H9 (cell line): ENCODE results near the gene SSRP1. TPM values are rescaled to one million over a fixed set of nuclear protein-coding genes. Genes with fewer than 3 reads are reported as not detected.

Experiments used
- DNase-seq: peaks from one replicate; pipeline ENCODE4 v3.0.0-alpha.2; 2017
- H2AFZ ChIP-seq: one replicate; pipeline ENCODE4 v1.6.1; 2013; ENCODE audit warnings: mild to moderate bottlenecking, low read length, control low read depth, moderate library complexity
- H2AK5ac ChIP-seq: 2 replicates; pipeline ENCODE4 v1.6.1; 2013; ENCODE audit warnings: low read length, control low read depth, mixed read lengths; ENCODE audit not compliant: insufficient read length
- H2BK120ac ChIP-seq: one replicate; pipeline ENCODE4 v1.6.1; 2013; ENCODE audit warnings: low read depth, mild to moderate bottlenecking, low read length, control low read depth, inconsistent platforms; ENCODE audit not compliant: poor library complexity, severe bottlenecking
- H2BK12ac ChIP-seq: 2 replicates; pipeline ENCODE4 v1.6.1; 2013; ENCODE audit warnings: low read length, control low read depth, mixed read lengths, low read depth; ENCODE audit not compliant: insufficient read length
- H2BK15ac ChIP-seq: 2 replicates; pipeline ENCODE4 v1.6.1; 2013; ENCODE audit warnings: low read depth, low read length, control low read depth
- H2BK20ac ChIP-seq: one replicate; pipeline ENCODE4 v1.6.1; 2013; ENCODE audit warnings: low read depth, mild to moderate bottlenecking, low read length, control low read depth, inconsistent platforms; ENCODE audit not compliant: poor library complexity, severe bottlenecking
- H2BK5ac ChIP-seq: 2 replicates; pipeline ENCODE4 v1.6.1; 2013; ENCODE audit warnings: low read length, control low read depth, mixed read lengths; ENCODE audit not compliant: insufficient read length
- H3K14ac ChIP-seq: 2 replicates; pipeline ENCODE4 v1.6.1; 2013; ENCODE audit warnings: low read length, control low read depth; ENCODE audit not compliant: insufficient read depth
- H3K18ac ChIP-seq: 2 replicates; pipeline ENCODE4 v1.6.1; 2013; ENCODE audit warnings: low read depth, mild to moderate bottlenecking, mixed read lengths, low read length, control low read depth; ENCODE audit not compliant: insufficient read length
- H3K23ac ChIP-seq: 2 replicates; pipeline ENCODE4 v1.6.1; 2013; ENCODE audit warnings: low read length, control low read depth, mixed read lengths, low read depth; ENCODE audit not compliant: insufficient read length
- H3K23me2 ChIP-seq: 2 replicates; pipeline ENCODE4 v1.6.1; 2013; ENCODE audit warnings: low read depth, mild to moderate bottlenecking, mixed read lengths, low read length, control low read depth; ENCODE audit not compliant: insufficient read length, poor library complexity, severe bottlenecking
- H3K27ac ChIP-seq: 2 replicates; pipeline ENCODE4 v1.5.1; 2013; ENCODE audit warnings: low read length, control low read depth, mixed read lengths, low read depth; ENCODE audit not compliant: insufficient read length
- H3K27me3 ChIP-seq: 2 replicates; pipeline ENCODE4 v1.6.1; 2013; ENCODE audit warnings: low read length, control low read depth, inconsistent platforms; ENCODE audit not compliant: insufficient read depth
- H3K4ac ChIP-seq: 2 replicates; pipeline ENCODE4 v1.6.1; 2013; ENCODE audit warnings: low read depth, mild to moderate bottlenecking, control low read depth, inconsistent platforms, low read length, moderate library complexity
- H3K4me1 ChIP-seq: 2 replicates; pipeline ENCODE4 v1.6.1; 2013; ENCODE audit warnings: low read length, control low read depth, inconsistent platforms; ENCODE audit not compliant: insufficient read depth
- H3K4me2 ChIP-seq: 2 replicates; pipeline ENCODE4 v1.6.1; 2013; ENCODE audit warnings: low read length, control low read depth, mixed read lengths; ENCODE audit not compliant: insufficient read length, insufficient read depth
- H3K56ac ChIP-seq: 2 replicates; pipeline ENCODE4 v1.6.1; 2013; ENCODE audit warnings: low read depth, mild to moderate bottlenecking, mixed read lengths, low read length, control low read depth; ENCODE audit not compliant: insufficient read length
- H3K79me1 ChIP-seq: 2 replicates; pipeline ENCODE4 v1.6.1; 2013; ENCODE audit warnings: low read depth, mild to moderate bottlenecking, moderate library complexity, low read length, control low read depth, inconsistent platforms; ENCODE audit not compliant: insufficient read depth, poor library complexity, severe bottlenecking
- H3K79me2 ChIP-seq: 2 replicates; pipeline ENCODE4 v1.6.1; 2013; ENCODE audit warnings: low read length, control low read depth, inconsistent platforms; ENCODE audit not compliant: insufficient read depth
- H3K9ac ChIP-seq: 2 replicates; pipeline ENCODE4 v1.6.1; 2013; ENCODE audit warnings: low read length, control low read depth, mixed read lengths; ENCODE audit not compliant: insufficient read length; ENCODE audit errors: extremely low read depth
- H3K9me3 ChIP-seq: one replicate; pipeline ENCODE4 v1.6.1; 2013; ENCODE audit warnings: low read depth, low read length, inconsistent platforms; ENCODE audit not compliant: control insufficient read depth
- H3T11ph ChIP-seq: one replicate; pipeline ENCODE4 v1.6.1; 2013; ENCODE audit warnings: mild to moderate bottlenecking, low read length, control low read depth, inconsistent platforms
- H4K20me1 ChIP-seq: one replicate; pipeline ENCODE4 v1.6.1; 2013; ENCODE audit not compliant: control insufficient read depth, insufficient read length, insufficient read depth
- H4K5ac ChIP-seq: 2 replicates; pipeline ENCODE4 v1.6.1; 2013; ENCODE audit warnings: low read depth, mild to moderate bottlenecking, mixed read lengths, low read length, control low read depth; ENCODE audit not compliant: insufficient read length
- H4K8ac ChIP-seq: replicated peaks from 2 replicates; pipeline ENCODE4 v1.6.1; 2013; ENCODE audit warnings: low read length, control low read depth, mixed read lengths, low read depth; ENCODE audit not compliant: insufficient read length
- H4K91ac ChIP-seq: 2 replicates; pipeline ENCODE4 v1.6.1; 2013; ENCODE audit warnings: low read depth, mild to moderate bottlenecking, moderate library complexity, mixed read lengths, low read length, control low read depth; ENCODE audit not compliant: insufficient read length
- H3K27ac Mint-ChIP-seq, 3 experiments: 2 replicates in 2 of 3; 3 replicates in 1 of 3; pipeline ENCODE4 v1.8.0; 2020 to 2021; ENCODE audit warnings: mixed read lengths in 3 of 3, mild to moderate bottlenecking in 1 of 3, moderate library complexity in 1 of 3
- H3K27me3 Mint-ChIP-seq: 2 replicates; pipeline ENCODE4 v1.8.0; 2021; ENCODE audit warnings: low read depth, mild to moderate bottlenecking, moderate library complexity, mixed read lengths
- H3K36me3 Mint-ChIP-seq, 3 experiments: 2 replicates in 2 of 3; 3 replicates in 1 of 3; pipeline ENCODE4 v1.8.0; 2020 to 2021; ENCODE audit warnings: low read depth in 3 of 3, mixed read lengths in 3 of 3; ENCODE audit not compliant: insufficient read depth in 1 of 3
- H3K4me1 Mint-ChIP-seq, 2 experiments: 2 replicates each; pipeline ENCODE4 v1.8.0; 2020; ENCODE audit warnings: mixed read lengths in 2 of 2
- H3K4me3 Mint-ChIP-seq, 2 experiments: 2 replicates in 1 of 2; 3 replicates in 1 of 2; pipeline ENCODE4 v1.8.0; 2020 to 2021; ENCODE audit warnings: mild to moderate bottlenecking in 2 of 2, mixed read lengths in 2 of 2, moderate library complexity in 1 of 2
- H3K9me3 Mint-ChIP-seq, 2 experiments: 2 replicates in 1 of 2; 3 replicates in 1 of 2; pipeline ENCODE4 v1.8.0; 2020; ENCODE audit warnings: mild to moderate bottlenecking in 2 of 2, mixed read lengths in 2 of 2, moderate library complexity in 1 of 2
- WGBS: extraction: QIAGEN DNeasy Blood & Tissue Kit; methylation state at CpG from one replicate; pipeline ENCODE4 v1.1.7; 2013; ENCODE audit warnings: missing lambda C conversion rate, low lambda C conversion rate, mixed read lengths; ENCODE audit not compliant: insufficient read length; ENCODE audit errors: extremely low coverage; 5-methylcytosine and 5-hydroxymethylcytosine counted together
- total RNA-seq: library from RNA; stranded (reverse); gene quantifications from 2 replicates; pipeline ENCODE4 v1.2.1, GENCODE V29; 2021
- TF ChIP-seq, protein P1 (sequence below): fragments of 200-600 bp; sonication (generic); conservative IDR thresholded peaks from 3 replicates; pipeline ENCODE4 v1.8.0; 2021; ENCODE audit warnings: antibody characterized with exemption, mild to moderate bottlenecking

The SSRP1 gene
- total RNA-seq, 1 experiment from 2014 or later = 202 TPM

DNA sequence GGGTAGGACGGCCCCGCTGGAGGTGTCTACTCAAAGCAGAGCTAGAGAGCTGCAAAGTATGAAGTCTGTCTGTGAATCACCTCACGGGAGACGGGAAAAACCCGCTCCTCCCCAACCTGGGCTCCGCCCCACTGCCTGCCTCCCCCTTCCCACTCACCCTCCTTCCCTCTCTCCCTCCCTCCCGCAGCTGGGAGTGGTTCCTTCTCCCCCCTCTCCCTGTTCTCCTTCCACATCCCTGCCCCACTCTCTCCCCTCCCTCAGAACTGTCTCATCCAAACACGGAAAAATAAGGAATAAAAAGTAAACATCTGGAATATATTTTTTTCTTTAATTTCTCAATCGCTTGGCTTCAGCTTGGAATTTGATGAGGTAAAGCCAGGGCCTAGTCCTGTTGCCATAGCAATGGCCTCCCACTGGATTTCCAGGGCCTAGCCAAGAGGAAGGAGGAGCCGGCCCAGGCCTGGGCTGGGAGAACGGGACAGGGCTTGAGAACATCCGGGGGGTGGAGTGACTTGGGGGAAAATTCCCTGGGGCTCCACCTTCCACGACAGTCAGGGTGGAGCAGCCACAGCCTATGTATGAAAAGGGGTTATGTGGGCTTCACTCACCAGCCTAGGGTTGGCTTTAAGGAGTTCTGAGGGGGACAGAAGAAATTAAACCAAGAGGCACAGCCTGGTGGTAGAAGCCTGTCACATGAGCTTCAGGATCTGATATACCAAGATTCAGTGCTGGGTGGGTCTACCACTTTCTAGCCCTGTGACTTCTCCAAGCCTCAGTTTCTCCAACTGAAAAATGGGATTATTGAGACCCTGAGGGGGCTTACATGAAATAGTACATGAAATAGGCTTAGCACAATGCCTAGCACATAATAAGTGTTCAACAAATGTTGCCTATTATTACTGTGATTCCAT, 13.2 kb downstream of the SSRP1 start:
- Histone ChIP-seq H3K23ac (no peak overlapping the region), H3K27me3 (no peaks in the 10 kb centered on the region), H2BK120ac (no peak overlapping the region), H3K9me3 (no peaks in the 10 kb centered on the region), H3K27ac (no peak overlapping the region), H2BK5ac (no peak overlapping the region), H2BK20ac (no peak overlapping the region), H3K4me2 (peak overlapping the region; percentile 57), H3K4me1 (peaks cover 13% of the 10 kb centered on the region; the same call in 1 of the 2 replicates), H3K79me1 (peaks cover 19% of the 10 kb centered on the region), H4K91ac (no peak overlapping the region), H4K5ac (no peak overlapping the region), H4K20me1 (no peaks in the 10 kb centered on the region), H2BK15ac (no peak overlapping the region), H3T11ph (no peak overlapping the region), H3K9ac (no peak overlapping the region), H3K4ac (no peak overlapping the region), H2AK5ac (no peak overlapping the region), H2BK12ac (no peak overlapping the region), H4K8ac (no peak overlapping the region), H2AFZ (no peak overlapping the region), H3K79me2 (peaks cover 11% of the 10 kb centered on the region), H3K23me2 (peaks cover 13% of the 10 kb centered on the region), H3K18ac (peak overlapping the region; percentile 21), H3K56ac (no peak overlapping the region), H3K14ac (no peak overlapping the region)
- Mint-ChIP-seq H3K4me1 (peaks cover 45 to 46% of the 10 kb centered on the region in 2 experiments), H3K9me3 (no peaks in the 10 kb centered on the region; a peak in 1 of 5 replicates), H3K27me3 (peaks cover 1% of the 10 kb centered on the region; the same call in 1 of the 2 replicates), H3K36me3 (peaks cover 35 to 48% (median 39%) of the 10 kb centered on the region in 3 experiments), H3K27ac (peak overlapping the region; percentile 77 to 92 (median 77); a peak in 5 of 7 replicates), H3K4me3 (peak overlapping the region; percentile 89 to 94)
- WGBS = no CpG with 5 or more reads among the region's 13 CpGs
- TF ChIP-seq, protein P1, sequence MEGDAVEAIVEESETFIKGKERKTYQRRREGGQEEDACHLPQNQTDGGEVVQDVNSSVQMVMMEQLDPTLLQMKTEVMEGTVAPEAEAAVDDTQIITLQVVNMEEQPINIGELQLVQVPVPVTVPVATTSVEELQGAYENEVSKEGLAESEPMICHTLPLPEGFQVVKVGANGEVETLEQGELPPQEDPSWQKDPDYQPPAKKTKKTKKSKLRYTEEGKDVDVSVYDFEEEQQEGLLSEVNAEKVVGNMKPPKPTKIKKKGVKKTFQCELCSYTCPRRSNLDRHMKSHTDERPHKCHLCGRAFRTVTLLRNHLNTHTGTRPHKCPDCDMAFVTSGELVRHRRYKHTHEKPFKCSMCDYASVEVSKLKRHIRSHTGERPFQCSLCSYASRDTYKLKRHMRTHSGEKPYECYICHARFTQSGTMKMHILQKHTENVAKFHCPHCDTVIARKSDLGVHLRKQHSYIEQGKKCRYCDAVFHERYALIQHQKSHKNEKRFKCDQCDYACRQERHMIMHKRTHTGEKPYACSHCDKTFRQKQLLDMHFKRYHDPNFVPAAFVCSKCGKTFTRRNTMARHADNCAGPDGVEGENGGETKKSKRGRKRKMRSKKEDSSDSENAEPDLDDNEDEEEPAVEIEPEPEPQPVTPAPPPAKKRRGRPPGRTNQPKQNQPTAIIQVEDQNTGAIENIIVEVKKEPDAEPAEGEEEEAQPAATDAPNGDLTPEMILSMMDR = no peak
- peak; percentile 84 for DNase-seq
